Upper lobe of left lung (tissue), 4 donors: ENCODE data around the gene FAM20B.

Experiments used
- EP300 ChIP-seq, 4 donors: sonication (generic); formaldehyde crosslinking; IDR thresholded peaks; one replicate each; pipeline ENCODE4 v1.5.1; 2017; ENCODE audit warnings: antibody characterized with exemption in 4 of 4, control low read depth in 2 of 4
- POLR2A ChIP-seq, 4 donors: fragments of 450-650 bp; IDR thresholded peaks; one replicate each; pipeline ENCODE4 v1.5.1; 2016 to 2017; ENCODE audit warnings: antibody characterized with exemption in 4 of 4, mild to moderate bottlenecking in 2 of 4
- POLR2AphosphoS5 ChIP-seq, 2 donors: sonication (generic); formaldehyde crosslinking; IDR thresholded peaks; one replicate each; pipeline ENCODE4 v1.5.1; 2017; ENCODE audit warnings: antibody characterized with exemption in 2 of 2
- TF ChIP-seq, protein P1 (sequence below), 6 experiments: fragments of 450-650 bp in 4 of 6; fragments of 200-600 bp in 2 of 6; sonication (generic) in 2 of 6; IDR thresholded peaks; one replicate each; pipeline ENCODE4 v1.5.1; 2016 to 2019; ENCODE audit warnings: antibody characterized with exemption in 6 of 6

DNA sequence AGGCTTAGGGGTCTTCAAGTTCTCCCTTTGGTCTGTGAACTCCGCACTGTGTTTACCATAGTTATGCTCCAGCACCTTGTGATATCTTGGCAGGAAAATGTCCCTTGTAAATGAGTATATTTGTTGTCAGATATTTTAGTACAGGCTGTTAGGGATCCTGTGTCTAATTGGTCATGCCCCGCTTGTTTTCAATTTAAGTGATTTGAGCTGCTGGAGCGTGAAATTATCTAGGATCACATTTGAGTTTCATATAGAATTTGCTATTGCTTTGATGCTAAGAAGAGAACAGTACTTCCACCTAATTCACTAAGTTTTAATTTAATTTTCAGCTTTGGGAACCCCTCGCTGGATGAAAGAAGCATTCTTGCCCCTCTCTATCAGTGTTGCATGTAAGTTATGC, 40.8 kb downstream of the FAM20B start:
- TF ChIP-seq POLR2A (IDR thresholded peaks at IDR 0.05) (no peak), EP300 (IDR thresholded peaks at IDR 0.05) (no peak), POLR2AphosphoS5 (IDR thresholded peaks at IDR 0.05) (no peak)
- TF ChIP-seq, protein P1, sequence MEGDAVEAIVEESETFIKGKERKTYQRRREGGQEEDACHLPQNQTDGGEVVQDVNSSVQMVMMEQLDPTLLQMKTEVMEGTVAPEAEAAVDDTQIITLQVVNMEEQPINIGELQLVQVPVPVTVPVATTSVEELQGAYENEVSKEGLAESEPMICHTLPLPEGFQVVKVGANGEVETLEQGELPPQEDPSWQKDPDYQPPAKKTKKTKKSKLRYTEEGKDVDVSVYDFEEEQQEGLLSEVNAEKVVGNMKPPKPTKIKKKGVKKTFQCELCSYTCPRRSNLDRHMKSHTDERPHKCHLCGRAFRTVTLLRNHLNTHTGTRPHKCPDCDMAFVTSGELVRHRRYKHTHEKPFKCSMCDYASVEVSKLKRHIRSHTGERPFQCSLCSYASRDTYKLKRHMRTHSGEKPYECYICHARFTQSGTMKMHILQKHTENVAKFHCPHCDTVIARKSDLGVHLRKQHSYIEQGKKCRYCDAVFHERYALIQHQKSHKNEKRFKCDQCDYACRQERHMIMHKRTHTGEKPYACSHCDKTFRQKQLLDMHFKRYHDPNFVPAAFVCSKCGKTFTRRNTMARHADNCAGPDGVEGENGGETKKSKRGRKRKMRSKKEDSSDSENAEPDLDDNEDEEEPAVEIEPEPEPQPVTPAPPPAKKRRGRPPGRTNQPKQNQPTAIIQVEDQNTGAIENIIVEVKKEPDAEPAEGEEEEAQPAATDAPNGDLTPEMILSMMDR (IDR thresholded peaks at IDR 0.05) = no peak
